ENCODE measurements around the gene SAMD11.

SAMD11 gene

DNA sequence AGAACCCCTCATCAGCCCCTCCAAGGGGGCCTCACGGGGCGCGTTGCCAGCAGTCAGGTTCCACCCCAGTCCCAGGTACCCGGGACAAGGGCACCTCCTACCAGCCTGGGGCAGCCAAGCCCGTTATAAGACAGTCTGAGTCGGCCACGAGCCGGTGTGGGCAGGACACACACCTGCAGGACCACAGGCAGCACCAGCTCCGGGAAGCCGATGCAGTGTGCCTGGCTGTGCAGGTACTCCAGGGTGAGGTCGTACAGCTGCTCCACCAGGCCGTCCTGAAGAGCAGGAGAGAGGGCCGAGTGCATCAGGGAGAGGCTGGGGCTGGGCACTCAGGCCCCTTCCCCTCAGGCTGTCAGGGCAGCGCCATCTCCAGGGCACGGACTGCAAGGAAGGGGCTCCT is 24.2 kb downstream of the SAMD11 start:
- FAIRE-seq = no peak

- no peak for FAIRE-seq
These were observed 26.5 kb downstream of the SAMD11 start for GRCh38 chr1:950268-950667.

- no peak for FAIRE-seq
These were observed 27.2 kb downstream of the SAMD11 start for GRCh38 chr1:950881-951280.

DNA sequence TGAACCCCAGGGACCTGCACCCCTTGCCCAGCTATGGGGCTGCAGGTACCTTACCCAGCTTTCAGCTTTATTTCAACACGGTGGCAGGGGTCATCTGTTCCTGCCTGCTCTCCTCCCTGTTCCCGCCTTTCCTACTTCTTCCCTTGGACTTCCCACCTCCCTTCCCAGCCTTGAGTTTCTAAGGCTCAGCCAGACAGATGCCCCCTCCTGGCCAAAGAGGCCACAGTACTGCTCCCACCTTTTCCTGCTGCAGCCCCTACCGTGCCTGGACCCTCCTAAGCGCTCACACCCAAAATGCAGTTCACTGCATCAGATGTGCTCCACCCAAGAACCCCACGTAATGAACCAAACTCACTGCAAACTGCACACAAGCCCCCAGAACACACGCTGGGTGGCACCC is 27.6 kb downstream of the SAMD11 start:
- peak; percentile 19 for FAIRE-seq

DNA sequence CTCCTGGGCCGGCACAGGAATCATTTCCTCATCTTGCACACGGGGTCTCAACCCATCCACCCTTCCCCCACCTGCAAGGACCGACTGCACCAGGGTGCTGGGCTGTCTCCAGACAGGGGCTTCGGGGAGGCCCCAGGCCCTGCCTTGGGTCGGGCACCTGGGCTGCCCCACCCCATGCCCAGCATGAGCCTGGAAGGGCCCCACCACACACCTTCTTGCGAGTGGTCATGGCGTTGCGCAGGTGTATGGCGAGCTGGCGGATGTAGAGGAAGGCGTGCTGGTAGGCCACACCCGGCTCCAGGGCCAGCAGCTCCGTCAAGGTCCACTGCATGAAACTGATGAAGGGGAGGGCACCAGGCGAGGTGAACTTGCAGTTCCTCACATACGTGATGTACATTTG is 28.5 kb downstream of the SAMD11 start:
- FAIRE-seq = no peak

DNA sequence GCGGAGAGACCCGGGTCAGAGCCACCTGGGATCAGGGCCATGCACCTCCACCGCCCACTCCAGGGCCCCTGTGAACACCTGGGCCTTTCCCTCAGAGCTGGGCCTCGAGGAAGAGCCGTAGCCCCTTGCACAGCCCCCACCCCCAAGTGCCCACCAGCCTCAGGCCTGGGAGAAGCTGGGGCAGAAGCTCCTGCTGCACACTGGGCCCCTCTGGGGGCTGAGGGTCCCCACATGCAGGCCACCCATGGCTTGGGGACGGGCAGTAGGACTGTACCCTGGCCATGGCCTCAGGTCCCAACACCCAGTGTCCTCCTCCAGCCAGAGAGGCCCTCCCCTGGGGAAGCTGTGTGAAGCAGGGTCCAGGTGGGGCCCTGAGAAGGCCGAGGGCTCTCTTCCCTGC is 28.9 kb downstream of the SAMD11 start:
- no peak for FAIRE-seq

GRCh38 chr1:953524-954320 is 30.0 kb downstream of the SAMD11 start:
- FAIRE-seq = no peak

DNA sequence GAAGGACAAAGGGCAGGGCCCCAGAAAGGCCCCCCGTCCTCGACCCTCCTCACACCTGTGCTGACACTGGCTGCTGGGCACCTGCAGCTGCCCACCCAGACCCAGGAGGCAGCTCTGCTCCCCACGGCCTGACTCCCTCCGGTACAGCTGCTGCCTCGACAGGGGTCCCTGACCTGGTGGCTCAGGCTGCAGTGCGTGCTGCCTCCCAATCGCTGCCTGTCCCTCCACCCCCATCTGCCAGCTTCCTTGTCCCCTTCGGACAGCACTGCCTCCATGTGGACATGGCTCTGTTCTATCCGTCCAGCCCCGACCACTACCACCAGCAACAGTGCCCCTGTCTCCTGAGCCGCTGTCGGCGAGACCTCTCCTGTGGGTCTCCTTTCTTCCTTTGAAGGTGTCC is 31.2 kb downstream of the SAMD11 start:
- FAIRE-seq = no peak

- no peak for FAIRE-seq
These were observed 31.8 kb downstream of the SAMD11 start for GRCh38 chr1:955474-955873.

DNA sequence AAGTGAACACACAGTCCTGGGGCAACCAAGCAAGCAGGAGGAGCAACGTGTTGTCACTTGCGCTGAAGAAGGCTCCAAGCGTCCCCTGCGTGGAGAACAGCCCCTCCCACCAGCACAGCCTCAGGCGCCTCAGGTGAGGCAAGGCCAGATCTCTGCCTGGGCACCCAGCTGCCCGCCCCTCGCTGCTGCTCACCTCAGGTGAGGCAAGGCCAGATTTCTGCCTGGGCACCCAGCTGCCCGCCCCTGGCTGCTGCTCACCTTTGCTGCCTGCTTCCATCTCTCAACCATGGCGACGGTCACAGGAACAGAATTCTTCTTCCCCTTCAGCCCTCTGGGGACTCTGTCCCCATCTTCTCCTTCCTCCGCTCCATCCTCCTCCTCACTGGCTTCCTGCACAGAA is 32.9 kb downstream of the SAMD11 start:
- FAIRE-seq = no peak

DNA sequence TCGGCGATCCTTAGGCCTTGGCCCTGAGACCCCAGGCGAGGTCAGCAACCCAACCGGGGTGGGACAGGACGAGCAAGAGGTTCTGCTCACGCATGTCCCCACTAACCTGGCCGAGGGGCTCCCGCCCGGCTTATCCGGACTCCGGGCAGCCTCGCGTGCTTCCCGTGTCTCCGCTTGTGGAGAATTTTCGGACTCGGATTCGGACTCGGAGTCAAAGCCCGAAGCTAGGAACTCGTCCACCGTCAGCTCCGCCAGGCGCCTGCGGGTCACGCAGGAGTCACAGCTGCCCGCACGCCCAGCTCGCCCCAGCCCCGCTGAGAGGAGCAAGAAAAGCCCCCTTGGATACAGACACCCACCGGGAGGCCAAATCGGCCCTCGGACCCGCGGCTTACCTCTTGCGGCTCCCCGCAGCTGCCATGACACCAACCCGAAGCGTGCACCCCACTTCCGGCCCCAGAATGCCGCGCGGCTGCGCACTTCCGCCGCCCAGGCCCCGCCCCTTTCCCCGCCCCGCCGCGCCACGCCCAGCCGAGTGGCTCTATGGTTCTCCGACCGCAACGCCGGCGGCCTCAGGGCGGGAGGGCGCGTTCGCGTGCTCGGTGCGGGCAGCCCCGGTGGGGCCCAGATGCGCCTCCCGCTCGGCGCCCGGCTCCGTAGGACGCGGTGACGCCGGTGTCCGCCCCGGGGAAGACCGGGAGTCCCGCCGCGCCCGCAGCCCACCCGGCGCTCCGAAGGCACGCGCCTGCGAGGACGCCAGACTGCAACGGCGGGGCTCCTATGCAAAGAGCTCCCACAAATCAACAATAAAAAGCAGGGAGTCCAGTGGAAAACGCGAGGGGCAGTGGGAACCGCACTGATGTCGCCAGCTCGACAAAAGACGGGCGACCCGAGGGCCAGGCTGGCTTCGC is 35.4 kb downstream of the SAMD11 start, which contains the start of gene NOC2L:
TSS of gene NOC2L (minus strand) at position 434 of the 908 bp plus-strand sequence. CDS start at position 418, 16 bp downstream.
- no peak for FAIRE-seq

DNA sequence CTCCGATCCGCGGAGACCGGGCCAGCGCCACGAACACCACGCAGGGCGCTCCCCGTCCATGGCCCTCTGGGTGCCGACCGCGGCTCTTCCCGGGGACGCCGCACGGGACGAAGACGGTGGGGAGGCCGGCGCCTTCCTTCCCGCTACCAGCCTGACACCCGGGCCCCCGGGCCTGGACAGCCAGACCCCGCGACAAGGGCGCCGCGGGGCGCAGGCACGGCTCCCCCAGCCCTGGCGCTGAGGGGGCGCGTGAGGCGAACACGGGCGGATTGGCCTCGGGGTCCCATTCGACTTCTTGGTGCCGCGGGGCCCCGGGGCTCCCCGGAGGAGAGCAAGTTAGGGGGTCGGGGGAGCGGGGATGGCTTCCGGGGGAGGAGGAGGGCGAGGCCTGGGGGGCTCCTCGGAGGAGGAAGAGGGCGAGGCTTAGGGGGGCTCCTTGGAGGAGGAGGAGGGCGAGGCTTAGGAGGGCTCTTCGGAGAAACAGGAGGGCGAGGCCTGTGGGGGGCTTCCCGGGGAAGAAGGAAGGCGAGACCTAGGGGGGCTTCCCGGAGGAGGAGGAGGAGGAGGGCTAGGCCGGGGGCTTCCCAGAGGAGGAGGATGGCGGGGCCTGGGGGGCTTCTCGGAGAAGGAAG is 36.1 kb downstream of the SAMD11 start:
- no peak for FAIRE-seq

- FAIRE-seq = no peak
These were observed 36.8 kb downstream of the SAMD11 start, which contains the start of gene KLHL17 for GRCh38 chr1:960363-961131. KLHL17 (plus strand) TSS chr1:960584; CDS start chr1:960694, 110 bp downstream.

DNA sequence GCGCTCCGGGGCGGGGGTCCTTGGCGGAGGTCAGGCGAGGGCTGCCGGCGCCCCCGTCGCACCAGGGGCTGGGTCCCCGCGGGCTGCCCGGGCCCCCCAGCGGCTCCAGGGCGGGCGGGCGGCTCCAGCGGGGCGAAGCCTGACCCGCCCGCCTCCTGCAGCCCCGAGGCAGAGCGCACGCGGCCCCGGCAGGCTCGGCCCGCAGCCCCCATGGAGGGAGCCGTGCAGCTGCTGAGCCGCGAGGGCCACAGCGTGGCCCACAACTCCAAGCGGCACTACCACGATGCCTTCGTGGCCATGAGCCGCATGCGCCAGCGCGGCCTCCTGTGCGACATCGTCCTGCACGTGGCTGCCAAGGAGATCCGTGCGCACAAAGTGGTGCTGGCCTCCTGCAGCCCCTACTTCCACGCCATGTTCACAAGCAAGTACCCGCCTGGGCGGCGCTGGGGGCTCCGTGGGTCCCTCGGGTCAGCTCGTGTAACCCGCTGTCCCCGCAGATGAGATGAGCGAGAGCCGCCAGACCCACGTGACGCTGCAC is 37.5 kb downstream of the SAMD11 start:
- no peak for FAIRE-seq

GRCh38 chr1:962381-963300 is 38.9 kb downstream of the SAMD11 start:
- no peak for FAIRE-seq

- no peak for FAIRE-seq
These were observed 39.6 kb downstream of the SAMD11 start for GRCh38 chr1:963301-963651.

DNA sequence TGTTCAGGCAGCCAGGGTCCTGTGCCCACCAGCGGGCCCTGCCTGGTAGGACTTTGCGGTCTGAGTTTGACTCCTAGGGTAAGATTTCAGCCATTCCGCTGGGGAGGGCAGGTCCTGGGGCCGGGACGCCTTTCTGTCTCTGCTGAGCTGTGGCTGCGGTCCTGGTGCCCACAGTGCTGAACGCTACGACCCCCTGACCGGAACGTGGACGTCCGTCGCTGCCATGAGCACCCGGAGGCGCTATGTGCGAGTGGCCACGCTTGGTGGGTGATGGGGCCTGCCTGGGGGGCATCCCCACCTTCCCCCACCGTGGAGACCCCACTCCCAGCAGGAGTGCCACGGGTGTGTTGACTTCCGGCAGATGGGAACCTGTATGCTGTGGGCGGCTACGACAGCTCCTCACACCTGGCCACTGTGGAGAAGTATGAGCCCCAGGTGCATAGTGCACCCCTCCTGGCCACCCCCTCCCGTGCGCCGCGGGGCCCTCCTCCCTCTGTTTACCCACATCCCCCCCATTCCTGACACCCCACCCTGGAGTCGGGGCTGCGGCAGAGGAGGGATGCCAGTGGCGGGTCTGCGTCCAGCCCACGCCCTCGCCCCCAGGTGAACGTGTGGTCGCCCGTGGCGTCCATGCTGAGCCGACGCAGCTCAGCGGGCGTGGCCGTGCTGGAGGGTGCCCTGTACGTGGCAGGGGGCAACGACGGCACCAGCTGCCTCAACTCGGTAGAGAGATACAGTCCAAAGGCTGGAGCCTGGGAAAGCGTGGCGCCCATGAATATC is 40.2 kb downstream of the SAMD11 start:
- no peak for FAIRE-seq

DNA sequence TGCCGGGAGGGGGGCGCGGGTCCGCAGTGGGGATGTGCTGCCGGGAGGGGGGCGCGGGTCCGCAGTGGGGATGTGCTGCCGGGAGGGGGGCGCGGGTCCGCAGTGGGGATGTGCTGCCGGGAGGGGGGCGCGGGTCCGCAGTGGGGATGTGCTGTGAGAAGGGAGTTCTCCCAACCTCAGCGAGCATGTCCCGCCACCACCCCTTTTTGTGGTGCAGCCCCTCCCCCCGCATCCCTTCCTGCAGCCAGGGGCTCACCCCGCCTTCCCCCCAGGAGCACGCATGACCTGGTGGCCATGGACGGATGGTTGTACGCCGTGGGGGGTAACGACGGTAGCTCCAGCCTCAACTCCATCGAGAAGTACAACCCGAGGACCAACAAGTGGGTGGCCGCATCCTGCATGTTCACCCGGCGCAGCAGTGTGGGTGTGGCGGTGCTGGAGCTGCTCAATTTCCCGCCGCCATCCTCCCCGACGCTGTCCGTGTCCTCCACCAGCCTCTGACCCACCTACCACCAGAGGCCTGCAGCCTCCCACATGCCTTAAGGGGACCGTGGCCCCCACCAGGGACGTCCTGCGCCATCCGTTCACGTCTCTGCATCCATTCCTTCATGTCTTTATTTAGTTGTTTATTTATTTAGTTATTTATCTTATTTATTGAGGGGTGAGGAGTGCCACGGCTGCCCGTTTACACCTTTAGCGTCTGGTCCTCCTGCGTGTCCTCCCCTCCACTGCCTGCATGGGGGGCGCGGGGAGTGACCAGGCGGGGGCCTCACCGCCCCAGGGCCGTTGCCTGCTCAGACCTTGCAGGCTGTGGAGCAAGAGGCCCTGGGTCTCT is 41.2 kb downstream of the SAMD11 start:
- FAIRE-seq = no peak

- no peak for FAIRE-seq
These were observed 41.9 kb downstream of the SAMD11 start for GRCh38 chr1:965526-966134.

All from G401.6 (cell line).